Testis (tissue), 3 donors: ENCODE data around the gene SAT2. TPM values are rescaled to one million over a fixed set of nuclear protein-coding genes. Genes with fewer than 3 reads are reported as not detected.

Experiments
- DNase-seq: peaks from one replicate; pipeline ENCODE4 v3.0.0-alpha.2; 2019
- H3K27ac ChIP-seq, 2 donors: fragments of 200-600 bp; sonication (generic); one replicate each; pipeline ENCODE4 v1.5.1; 2019
- H3K27me3 ChIP-seq: fragments of 200-600 bp; sonication (generic); one replicate; pipeline ENCODE4 v1.5.1; 2019
- H3K36me3 ChIP-seq: fragments of 200-600 bp; sonication (generic); one replicate; pipeline ENCODE4 v1.5.1; 2017; ENCODE audit warnings: low read depth; ENCODE audit errors: missing control alignments
- H3K4me1 ChIP-seq: fragments of 200-600 bp; sonication (generic); one replicate; pipeline ENCODE4 v1.5.1; 2019
- H3K4me3 ChIP-seq, 2 donors: fragments of 200-600 bp; sonication (generic); one replicate each; pipeline ENCODE4 v1.5.1; 2017 to 2019
- H3K9me3 ChIP-seq: fragments of 200-600 bp; sonication (generic); one replicate; pipeline ENCODE4 v1.5.1; 2017
- POLR2A ChIP-seq: fragments of 450-650 bp; IDR thresholded peaks from one replicate; pipeline ENCODE4 v1.6.1; 2017; ENCODE audit warnings: antibody characterized with exemption, mild to moderate bottlenecking, moderate library complexity
- WGBS, 2 donors: methylation state at CpG; one replicate each; pipeline ENCODE4 v1.1.5; 2018; 5-methylcytosine and 5-hydroxymethylcytosine counted together
- intact Hi-C: fragments of 100-400 bp; cut with DNase I; formaldehyde crosslinking; loops from one replicate; pipeline ENCODE4 v1.15.1; 2023; ENCODE audit warnings: low total_unique reads
- polyA plus RNA-seq: library from polyadenylated mRNA; stranded (reverse); fragments of 350-450 nt; fragmentation: Illumina TruSeq; extraction: RNeasy Lipid Tissue Mini Kit (QIAGEN cat#74804); gene quantifications from one replicate; pipeline ENCODE4 v1.2.3, GENCODE V29; 2014; ENCODE audit warnings: low read depth, low replicate concordance; ENCODE audit not compliant: insufficient read depth
- total RNA-seq, 2 donors: library from RNA; depleted of rRNA; stranded (reverse); fragments of >200 nt; gene quantifications; one replicate each; pipeline ENCODE4 v1.2.3, GENCODE V29; 2016
- TF ChIP-seq, protein P1 (sequence below), 3 experiments: fragments of 450-650 bp in 2 of 3; fragments of 200-600 bp in 1 of 3; sonication (generic) in 1 of 3; IDR thresholded peaks; one replicate each; pipeline ENCODE4 v1.5.1; 2016 to 2019; ENCODE audit warnings: antibody characterized with exemption in 3 of 3, mild to moderate bottlenecking in 2 of 3, moderate library complexity in 1 of 3

The SAT2 gene
- total and polyA plus RNA-seq, 3 donors from 2014 or later: 108 to 128 (median 112) TPM

DNA sequence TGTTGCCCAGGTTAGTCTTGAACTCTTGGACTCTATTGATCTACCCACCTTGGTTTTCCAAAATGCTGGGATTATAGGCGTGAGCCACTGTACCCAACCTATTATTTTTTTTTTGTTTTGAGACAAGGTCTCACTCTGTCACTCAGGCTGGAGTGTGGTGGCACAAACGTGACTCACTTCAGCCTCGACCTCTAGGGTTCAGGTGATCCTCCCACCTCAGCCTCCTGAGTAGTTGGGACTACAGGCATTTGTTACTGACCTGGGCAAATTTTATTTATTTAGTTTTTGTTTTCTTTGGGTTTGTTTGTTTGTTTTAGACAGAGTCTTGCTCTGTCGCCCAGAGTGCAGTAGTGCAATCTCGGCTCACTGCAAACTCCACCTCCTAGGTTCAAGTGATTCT lies 4.0 kb downstream of the SAT2 start:
- WGBS, 2 donors: 93 to 94% methylated on average over 5 of the region's 5 CpGs
- no peak for DNase-seq
- intact Hi-C loops: no loop called here
- H3K27me3 ChIP-seq: no peaks in the 10 kb centered on the region
- peaks cover 15% of the 10 kb centered on the region for H3K4me1 ChIP-seq
- H3K4me3 ChIP-seq: no peak overlapping the region
- no peaks in the 10 kb centered on the region for H3K9me3 ChIP-seq
- no peak for TF ChIP-seq POLR2A
- TF ChIP-seq, protein P1, sequence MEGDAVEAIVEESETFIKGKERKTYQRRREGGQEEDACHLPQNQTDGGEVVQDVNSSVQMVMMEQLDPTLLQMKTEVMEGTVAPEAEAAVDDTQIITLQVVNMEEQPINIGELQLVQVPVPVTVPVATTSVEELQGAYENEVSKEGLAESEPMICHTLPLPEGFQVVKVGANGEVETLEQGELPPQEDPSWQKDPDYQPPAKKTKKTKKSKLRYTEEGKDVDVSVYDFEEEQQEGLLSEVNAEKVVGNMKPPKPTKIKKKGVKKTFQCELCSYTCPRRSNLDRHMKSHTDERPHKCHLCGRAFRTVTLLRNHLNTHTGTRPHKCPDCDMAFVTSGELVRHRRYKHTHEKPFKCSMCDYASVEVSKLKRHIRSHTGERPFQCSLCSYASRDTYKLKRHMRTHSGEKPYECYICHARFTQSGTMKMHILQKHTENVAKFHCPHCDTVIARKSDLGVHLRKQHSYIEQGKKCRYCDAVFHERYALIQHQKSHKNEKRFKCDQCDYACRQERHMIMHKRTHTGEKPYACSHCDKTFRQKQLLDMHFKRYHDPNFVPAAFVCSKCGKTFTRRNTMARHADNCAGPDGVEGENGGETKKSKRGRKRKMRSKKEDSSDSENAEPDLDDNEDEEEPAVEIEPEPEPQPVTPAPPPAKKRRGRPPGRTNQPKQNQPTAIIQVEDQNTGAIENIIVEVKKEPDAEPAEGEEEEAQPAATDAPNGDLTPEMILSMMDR (IDR thresholded peaks at IDR 0.05): no peak
- no peak overlapping the region for H3K27ac ChIP-seq
- H3K36me3 ChIP-seq: no peaks in the 10 kb centered on the region

DNA sequence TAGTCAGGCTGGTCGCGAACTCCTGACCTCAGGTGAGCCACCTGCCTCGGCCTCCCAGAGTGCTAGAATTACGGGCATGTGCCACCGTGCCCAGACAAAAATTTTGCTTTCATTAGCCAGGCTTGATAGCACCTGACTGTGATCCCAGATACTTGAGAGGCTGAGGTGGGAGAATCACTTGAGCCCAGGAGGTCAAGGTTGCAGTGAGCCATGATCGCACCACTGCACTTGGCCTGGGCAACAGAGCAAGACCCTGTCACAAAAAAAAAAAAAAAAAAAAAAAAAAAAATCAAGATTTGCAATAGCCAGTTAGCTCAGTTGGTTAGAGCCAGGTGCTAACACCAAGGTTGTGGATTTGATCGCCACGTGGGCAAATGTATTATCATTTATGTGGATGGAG lies 6.8 kb downstream of the SAT2 start:
- no peak overlapping the region for H3K4me3 ChIP-seq
- no peak overlapping the region for H3K27ac ChIP-seq
- peaks cover 3% of the 10 kb centered on the region for H3K4me1 ChIP-seq
- H3K27me3 ChIP-seq: no peaks in the 10 kb centered on the region
- H3K9me3 ChIP-seq: no peaks in the 10 kb centered on the region
- WGBS, 2 donors: 90 to 93% methylated on average over 8 of the region's 8 CpGs
- no peak for TF ChIP-seq POLR2A
- TF ChIP-seq, protein P1 (IDR thresholded peaks at IDR 0.05): no peak
- intact Hi-C loops: no loop called here
- no peak for DNase-seq
- no peaks in the 10 kb centered on the region for H3K36me3 ChIP-seq

GRCh38 chr17:7618608-7619007 lies 9.0 kb downstream of the SAT2 start:
- H3K4me3 ChIP-seq: no peak overlapping the region
- intact Hi-C loops: no loop called here
- H3K9me3 ChIP-seq: no peaks in the 10 kb centered on the region
- peaks cover 5% of the 10 kb centered on the region for H3K4me1 ChIP-seq
- no peaks in the 10 kb centered on the region for H3K36me3 ChIP-seq
- TF ChIP-seq, protein P1 (IDR thresholded peaks at IDR 0.05): no peak
- TF ChIP-seq POLR2A: no peak
- no peak for DNase-seq
- no peaks in the 10 kb centered on the region for H3K27me3 ChIP-seq
- H3K27ac ChIP-seq: no peak overlapping the region
- WGBS, 2 donors: 82 to 88% methylated on average over 5 of the region's 5 CpGs

DNA sequence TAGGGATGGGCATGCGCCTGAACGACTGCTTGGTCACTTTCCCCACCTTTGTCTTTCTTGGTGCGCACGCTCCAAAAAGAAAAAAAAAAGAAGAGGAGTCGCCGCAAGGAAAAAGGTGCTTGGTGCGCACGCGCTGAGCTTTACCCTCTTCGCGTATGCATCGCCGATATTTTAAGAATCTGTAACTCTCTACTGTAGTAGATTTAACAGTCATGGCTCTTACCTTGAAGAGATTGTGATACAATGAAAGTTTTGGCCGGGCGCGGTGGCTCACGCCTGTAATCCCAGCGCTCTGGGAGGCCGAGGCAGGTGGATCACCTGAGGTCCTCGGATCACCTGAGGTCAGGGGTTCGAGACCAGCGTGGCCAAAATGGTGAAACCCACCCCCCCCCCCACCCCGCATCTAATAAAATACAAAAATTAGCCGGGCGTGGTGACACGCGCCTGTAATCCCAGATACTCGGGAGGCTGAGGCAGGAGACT lies 12.3 kb downstream of the SAT2 start:
- H3K4me3 ChIP-seq: peak overlapping the region; percentile 85 to 87
- 3% methylated on average over 25 to 28 of the region's 28 CpGs for WGBS, 2 donors
- no peaks in the 10 kb centered on the region for H3K36me3 ChIP-seq
- no peaks in the 10 kb centered on the region for H3K9me3 ChIP-seq
- intact Hi-C loops: no loop called here
- peaks cover 23% of the 10 kb centered on the region for H3K4me1 ChIP-seq
- H3K27me3 ChIP-seq: no peaks in the 10 kb centered on the region
- peak overlapping the region; percentile 81 to 96 for H3K27ac ChIP-seq
- no peak for DNase-seq
- TF ChIP-seq, protein P1 (IDR thresholded peaks at IDR 0.05): no peak
- no peak for TF ChIP-seq POLR2A
